Sigmoid colon (tissue), 3 donors: Measurements from ENCODE around the gene HAUS3.

Source experiments
- POLR2A ChIP-seq, 2 donors: fragments of 450-650 bp; IDR thresholded peaks; one replicate each; pipeline ENCODE4 v1.6.1; 2016; ENCODE audit warnings: antibody characterized with exemption in 2 of 2, mild to moderate bottlenecking in 2 of 2, moderate library complexity in 2 of 2
- TF ChIP-seq, protein P1 (sequence below), 4 experiments: fragments of 450-650 bp in 3 of 4; fragments of 200-600 bp in 1 of 4; IDR thresholded peaks; one replicate each; pipeline ENCODE4 v1.5.1; 2016 to 2019; ENCODE audit warnings: antibody characterized with exemption in 4 of 4, mild to moderate bottlenecking in 3 of 4, moderate library complexity in 2 of 4

DNA sequence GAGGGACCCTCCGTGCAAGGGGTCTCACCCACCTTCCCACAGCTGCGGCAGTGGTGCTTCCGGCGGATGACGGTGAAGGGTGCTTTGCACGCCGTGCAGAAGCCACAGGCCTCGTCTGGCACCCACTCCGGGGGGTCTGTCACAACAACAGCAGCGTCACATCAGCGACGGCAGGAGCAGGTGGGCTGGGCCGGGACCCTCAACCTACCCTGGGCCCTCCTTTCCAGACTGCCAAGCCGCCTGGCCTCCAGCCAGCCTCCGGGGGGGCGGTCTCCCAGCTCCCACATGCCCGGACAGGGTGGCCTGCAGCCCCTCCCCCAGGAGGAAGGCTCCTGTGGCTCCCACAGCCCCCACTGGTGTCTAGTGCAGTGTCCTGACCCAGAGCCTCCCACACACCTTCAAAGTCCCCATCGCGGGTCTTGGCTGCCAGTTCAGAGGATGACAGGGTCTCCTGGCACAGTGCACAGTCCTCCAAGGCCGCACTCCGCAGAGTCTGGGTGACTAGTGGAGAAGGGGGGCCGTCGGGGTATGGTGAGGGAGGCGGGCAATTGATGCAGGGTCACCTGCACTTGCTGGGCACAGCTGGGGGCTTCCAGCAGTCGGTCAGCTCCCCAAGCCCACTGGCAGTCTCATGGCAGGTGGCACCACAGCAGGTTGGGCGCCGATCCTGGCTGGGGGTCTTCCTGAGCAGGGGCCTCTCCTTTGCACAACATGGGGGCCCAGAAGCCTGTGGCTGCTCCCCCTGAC lies 29.5 kb upstream of the HAUS3 start:
- TF ChIP-seq, protein P1, sequence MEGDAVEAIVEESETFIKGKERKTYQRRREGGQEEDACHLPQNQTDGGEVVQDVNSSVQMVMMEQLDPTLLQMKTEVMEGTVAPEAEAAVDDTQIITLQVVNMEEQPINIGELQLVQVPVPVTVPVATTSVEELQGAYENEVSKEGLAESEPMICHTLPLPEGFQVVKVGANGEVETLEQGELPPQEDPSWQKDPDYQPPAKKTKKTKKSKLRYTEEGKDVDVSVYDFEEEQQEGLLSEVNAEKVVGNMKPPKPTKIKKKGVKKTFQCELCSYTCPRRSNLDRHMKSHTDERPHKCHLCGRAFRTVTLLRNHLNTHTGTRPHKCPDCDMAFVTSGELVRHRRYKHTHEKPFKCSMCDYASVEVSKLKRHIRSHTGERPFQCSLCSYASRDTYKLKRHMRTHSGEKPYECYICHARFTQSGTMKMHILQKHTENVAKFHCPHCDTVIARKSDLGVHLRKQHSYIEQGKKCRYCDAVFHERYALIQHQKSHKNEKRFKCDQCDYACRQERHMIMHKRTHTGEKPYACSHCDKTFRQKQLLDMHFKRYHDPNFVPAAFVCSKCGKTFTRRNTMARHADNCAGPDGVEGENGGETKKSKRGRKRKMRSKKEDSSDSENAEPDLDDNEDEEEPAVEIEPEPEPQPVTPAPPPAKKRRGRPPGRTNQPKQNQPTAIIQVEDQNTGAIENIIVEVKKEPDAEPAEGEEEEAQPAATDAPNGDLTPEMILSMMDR (IDR thresholded peaks at IDR 0.05): no peak
- no peak for TF ChIP-seq POLR2A (IDR thresholded peaks at IDR 0.05)
